Neural cell (in vitro differentiated cells): ENCODE results near the gene PAN3. TPM values are rescaled to one million over a fixed set of nuclear protein-coding genes. Genes with fewer than 3 reads are reported as not detected.

Experiments
- H2AFZ ChIP-seq: fragments of 200-600, 300-800 bp; sonication (generic), shearing (Covaris generic); 2 replicates; pipeline ENCODE4 v1.6.0; 2014; ENCODE audit warnings: low read depth, mild to moderate bottlenecking, antibody characterized with exemption, low read length, moderate library complexity
- H3F3A ChIP-seq: fragments of 200-600 bp; shearing (Covaris generic); 2 replicates; pipeline ENCODE4 v1.6.1; 2016; ENCODE audit warnings: mild to moderate bottlenecking, moderate library complexity, mixed read lengths, antibody characterized with exemption, low read length; ENCODE audit not compliant: insufficient read depth, poor library complexity, severe bottlenecking
- H3K27ac ChIP-seq: fragments of 200-600, 300-800 bp; sonication (generic), shearing (Covaris generic); 2 replicates; pipeline ENCODE4 v1.5.1; 2014; ENCODE audit warnings: mild to moderate bottlenecking, low read length, moderate library complexity
- H3K27me3 ChIP-seq: fragments of 300-800, 200-600 bp; sonication (generic), shearing (Covaris generic); 2 replicates; pipeline ENCODE4 v1.6.0; 2014; ENCODE audit warnings: mild to moderate bottlenecking, low read depth, low read length, moderate library complexity; ENCODE audit not compliant: insufficient read depth
- H3K36me3 ChIP-seq: fragments of 300-800, 200-600 bp; sonication (generic), shearing (Covaris generic); 2 replicates; pipeline ENCODE4 v1.5.1; 2014; ENCODE audit warnings: mild to moderate bottlenecking, antibody characterized with exemption, low read length, moderate library complexity; ENCODE audit not compliant: insufficient read depth
- H3K4me2 ChIP-seq: fragments of 300-800, 200-600 bp; sonication (generic), shearing (Covaris generic); 2 replicates; pipeline ENCODE4 v1.6.0; 2014; ENCODE audit warnings: mild to moderate bottlenecking, low read length
- H3K4me3 ChIP-seq: fragments of 300-800, 200-600 bp; sonication (generic), shearing (Covaris generic); 2 replicates; pipeline ENCODE4 v1.5.1; 2014; ENCODE audit warnings: mild to moderate bottlenecking, low read length, moderate library complexity
- H3K79me2 ChIP-seq: fragments of 200-600 bp; shearing (Covaris generic); replicated peaks from 2 replicates; pipeline ENCODE4 v1.6.0; 2014; ENCODE audit warnings: mild to moderate bottlenecking, low read length, moderate library complexity; ENCODE audit not compliant: insufficient read depth
- H3K9ac ChIP-seq: fragments of 300-800, 200-600 bp; sonication (generic), shearing (Covaris generic); 2 replicates; pipeline ENCODE4 v1.6.1; 2016; ENCODE audit warnings: mild to moderate bottlenecking, low read length, mixed read lengths
- H3K9me2 ChIP-seq: fragments of 200-600 bp; shearing (Covaris generic); 2 replicates; pipeline ENCODE4 v1.6.1; 2016; ENCODE audit warnings: mild to moderate bottlenecking, low read length, mixed read lengths; ENCODE audit not compliant: insufficient read depth
- H3K9me3 ChIP-seq: fragments of 200-600, 300-800 bp; sonication (generic), shearing (Covaris generic); 2 replicates; pipeline ENCODE4 v1.6.1; 2016; ENCODE audit warnings: mild to moderate bottlenecking, mixed run types, low read length, moderate library complexity, mixed read lengths
- H4K20me1 ChIP-seq: fragments of 200-600 bp; shearing (Covaris generic); 2 replicates; pipeline ENCODE4 v1.6.1; 2016; ENCODE audit warnings: mild to moderate bottlenecking, mixed run types; ENCODE audit not compliant: insufficient read depth
- CTCF ChIP-seq: fragments of 450-650 bp; IDR thresholded peaks from 2 replicates; pipeline ENCODE4 v1.5.1; 2014; ENCODE audit warnings: antibody characterized with exemption, mild to moderate bottlenecking, moderate library complexity; ENCODE audit not compliant: poor library complexity, severe bottlenecking
- EP300 ChIP-seq: fragments of 450-650 bp; conservative IDR thresholded peaks from 2 replicates; pipeline ENCODE4 v1.6.1; 2014; ENCODE audit warnings: antibody characterized with exemption, mild to moderate bottlenecking, moderate library complexity; ENCODE audit not compliant: poor library complexity, severe bottlenecking
- EZH2 ChIP-seq: fragments of 200-600, 300-800 bp; shearing (Covaris generic), sonication (generic); IDR thresholded peaks from 2 replicates; pipeline ENCODE4 v1.6.1; 2014; ENCODE audit warnings: antibody characterized with exemption, low read length, borderline replicate concordance, mild to moderate bottlenecking; ENCODE audit not compliant: insufficient read depth, poor library complexity, severe bottlenecking
- MXI1 ChIP-seq: fragments of 450-650 bp; conservative IDR thresholded peaks from 2 replicates; pipeline ENCODE4 v1.6.1; 2014; ENCODE audit warnings: antibody characterized with exemption, mild to moderate bottlenecking; ENCODE audit not compliant: poor library complexity, severe bottlenecking
- POLR2AphosphoS5 ChIP-seq: IDR thresholded peaks from 2 replicates; pipeline ENCODE4 v1.6.1; 2012
- RAD21 ChIP-seq: fragments of 450-650 bp; conservative IDR thresholded peaks from 2 replicates; pipeline ENCODE4 v1.6.1; 2014; ENCODE audit warnings: antibody characterized with exemption, mild to moderate bottlenecking, moderate library complexity
- REST ChIP-seq: IDR thresholded peaks from 2 replicates; pipeline ENCODE4 v1.6.1; 2012; ENCODE audit warnings: borderline replicate concordance
- SMC3 ChIP-seq: fragments of 450-650 bp; conservative IDR thresholded peaks from 2 replicates; pipeline ENCODE4 v1.6.1; 2014; ENCODE audit warnings: antibody characterized with exemption, mild to moderate bottlenecking, moderate library complexity; ENCODE audit not compliant: poor library complexity
- TAF1 ChIP-seq: IDR thresholded peaks from 2 replicates; pipeline ENCODE4 v1.6.1; 2012; ENCODE audit warnings: low read depth
- polyA plus RNA-seq: library from polyadenylated mRNA; depleted of rRNA; stranded (reverse); fragments of >200 nt; gene quantifications from 2 replicates; pipeline ENCODE4 v1.2.3, GENCODE V29; 2014

The PAN3 gene
- polyA plus RNA-seq, 1 donor from 2014 or later = 44.0 TPM

- H3K9ac ChIP-seq = no peak overlapping the region
- H2AFZ ChIP-seq = no peak overlapping the region
- H4K20me1 ChIP-seq = no peaks in the 10 kb centered on the region
- H3K4me3 ChIP-seq = no peak overlapping the region
- H3K36me3 ChIP-seq = no peaks in the 10 kb centered on the region
- TF ChIP-seq CTCF (no peak), POLR2AphosphoS5 (no peak)
- H3K79me2 ChIP-seq = no peaks in the 10 kb centered on the region
- H3K9me2 ChIP-seq = no peaks in the 10 kb centered on the region
- no peak overlapping the region for H3K27ac ChIP-seq
- H3K27me3 ChIP-seq = no peaks in the 10 kb centered on the region
- no peaks in the 10 kb centered on the region for H3F3A ChIP-seq
- no peak overlapping the region for H3K4me2 ChIP-seq
- H3K9me3 ChIP-seq = no peaks in the 10 kb centered on the region
Observed at GRCh38 chr13:28092431-28092830, 45.9 kb upstream of the PAN3 start.

GRCh38 chr13:28093881-28094280, 44.5 kb upstream of the PAN3 start:
- H4K20me1 ChIP-seq = no peaks in the 10 kb centered on the region
- H3K4me3 ChIP-seq = no peak overlapping the region
- H3K9me2 ChIP-seq = no peaks in the 10 kb centered on the region
- TF ChIP-seq SMC3 (no peak), TAF1 (no peak), EZH2 (no peak), REST (no peak), EP300 (no peak)
- no peaks in the 10 kb centered on the region for H3K79me2 ChIP-seq
- H3K9me3 ChIP-seq = no peaks in the 10 kb centered on the region
- H2AFZ ChIP-seq = no peak overlapping the region
- no peak overlapping the region for H3K9ac ChIP-seq
- H3K4me2 ChIP-seq = no peak overlapping the region
- no peaks in the 10 kb centered on the region for H3K36me3 ChIP-seq
- no peaks in the 10 kb centered on the region for H3F3A ChIP-seq
- peaks cover 8% of the 10 kb centered on the region for H3K27me3 ChIP-seq
- H3K27ac ChIP-seq = no peak overlapping the region

- Histone ChIP-seq H3K36me3 (no peaks in the 10 kb centered on the region), H3K27me3 (peaks cover 11% of the 10 kb centered on the region), H3F3A (no peaks in the 10 kb centered on the region), H4K20me1 (no peaks in the 10 kb centered on the region), H3K9me2 (no peaks in the 10 kb centered on the region), H2AFZ (no peak overlapping the region), H3K9me3 (no peaks in the 10 kb centered on the region), H3K27ac (no peak overlapping the region), H3K4me3 (no peak overlapping the region), H3K79me2 (no peaks in the 10 kb centered on the region), H3K4me2 (no peak overlapping the region), H3K9ac (no peak overlapping the region)
- TF ChIP-seq EP300 (no peak), CTCF (no peak), SMC3 (no peak), MXI1 (no peak), POLR2AphosphoS5 (no peak), RAD21 (no peak), REST (no peak), EZH2 (no peak), TAF1 (no peak)
Observed at GRCh38 chr13:28094306-28094705, 44.0 kb upstream of the PAN3 start.
